HG03521 (cell line): ENCODE results near the gene DOLK.
"Not testable (repeated sequence)": the region's sequence is repeated elsewhere in the genome, so short reads cannot be mapped to it uniquely, and the experiment has no call there.

ENCODE experiments used
- ATAC-seq: cut with Tn5 transposase; IDR thresholded peaks from one replicate; pipeline ENCODE4 v1.9.1; 2021; ENCODE audit warnings: mild to moderate bottlenecking, moderate library complexity; ENCODE audit not compliant: unreplicated experiment

DOLK gene

DNA sequence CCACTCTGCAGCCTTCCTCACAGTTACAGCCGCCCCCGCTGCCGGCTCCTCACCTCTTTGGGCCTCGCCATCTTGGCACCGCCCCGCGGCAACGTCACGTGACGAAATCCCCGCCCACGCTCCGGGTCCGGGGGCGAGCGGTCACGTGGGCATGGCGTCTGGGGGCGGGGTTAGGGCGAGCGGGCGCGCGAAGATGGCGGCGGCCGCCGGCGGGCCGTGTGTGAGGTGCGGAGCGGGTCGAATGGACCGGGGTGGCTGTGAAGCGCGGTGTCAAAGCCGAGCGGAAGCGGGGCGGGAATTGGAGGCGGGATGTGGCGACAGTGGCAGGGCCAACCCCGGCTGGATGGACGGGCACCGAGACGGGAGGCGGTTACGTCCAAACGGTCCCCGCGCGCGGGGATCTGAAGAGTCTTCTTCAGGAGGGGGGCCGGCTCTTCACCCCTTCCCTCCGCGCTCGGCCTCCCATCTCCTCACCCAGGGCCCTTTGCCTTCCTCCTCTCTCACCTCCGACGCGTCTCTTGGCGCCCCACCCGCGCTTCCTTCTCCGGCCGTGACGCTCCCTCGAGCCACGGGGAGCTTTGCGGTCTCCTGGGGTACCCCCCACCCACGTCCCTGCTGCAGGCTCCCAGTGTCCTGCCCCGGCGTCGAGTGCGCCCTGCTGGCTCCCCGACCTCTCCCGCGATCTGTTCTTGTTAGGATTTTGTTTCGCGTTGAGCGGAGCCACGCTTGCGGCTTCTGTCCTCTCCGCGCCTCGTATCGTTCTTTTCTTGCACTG is at the start of gene DOLK, which contains the start of gene NUP188:
DOLK (minus strand) TSS at position 77 of the 775 bp plus-strand sequence. CDS start 300 bp downstream, outside the sequence.
NUP188 (plus strand) TSS at position 173 of the 775 bp plus-strand sequence; CDS start at position 194, 21 bp downstream.
- peak; percentile 83 for ATAC-seq

DNA sequence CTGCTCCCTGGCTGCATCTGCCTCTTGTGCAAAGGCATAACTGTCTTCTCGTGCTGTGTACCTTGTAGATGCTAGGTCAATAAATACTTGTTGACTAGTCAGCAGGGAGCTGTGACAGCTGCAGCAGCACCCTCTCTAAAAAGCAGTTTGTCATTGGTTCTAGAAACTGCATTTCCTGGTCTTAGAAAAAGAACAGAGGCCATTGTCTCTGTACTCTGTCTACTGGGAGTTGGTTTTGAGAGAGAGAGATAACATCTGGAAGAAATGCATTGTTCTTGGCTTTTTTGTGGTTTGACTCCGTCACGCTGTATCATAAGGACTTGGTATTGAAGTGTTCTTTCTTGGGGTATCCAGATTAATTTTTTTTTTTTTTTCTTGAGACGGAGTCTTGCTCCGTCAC is 48.4 kb upstream of the DOLK start:
- no peak for ATAC-seq

DNA sequence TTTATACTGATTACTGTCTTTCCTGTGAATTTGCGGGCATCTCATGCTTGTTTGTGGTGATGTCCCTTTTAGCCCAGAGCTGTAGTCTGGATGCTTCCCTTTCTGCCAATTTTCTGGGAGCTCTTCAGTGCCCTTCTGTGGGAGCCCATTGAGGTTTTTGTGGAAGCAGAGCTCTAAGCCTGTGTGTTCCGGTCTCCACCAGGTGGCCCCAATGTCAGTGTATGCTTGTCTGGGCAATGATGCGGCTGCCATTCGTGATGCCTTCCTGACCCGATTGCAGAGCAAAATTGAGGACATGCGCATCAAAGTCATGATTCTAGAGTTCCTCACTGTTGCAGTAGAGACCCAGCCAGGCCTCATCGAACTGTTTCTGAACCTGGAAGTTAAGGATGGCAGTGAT is 45.6 kb upstream of the DOLK start:
- no peak for ATAC-seq

DNA sequence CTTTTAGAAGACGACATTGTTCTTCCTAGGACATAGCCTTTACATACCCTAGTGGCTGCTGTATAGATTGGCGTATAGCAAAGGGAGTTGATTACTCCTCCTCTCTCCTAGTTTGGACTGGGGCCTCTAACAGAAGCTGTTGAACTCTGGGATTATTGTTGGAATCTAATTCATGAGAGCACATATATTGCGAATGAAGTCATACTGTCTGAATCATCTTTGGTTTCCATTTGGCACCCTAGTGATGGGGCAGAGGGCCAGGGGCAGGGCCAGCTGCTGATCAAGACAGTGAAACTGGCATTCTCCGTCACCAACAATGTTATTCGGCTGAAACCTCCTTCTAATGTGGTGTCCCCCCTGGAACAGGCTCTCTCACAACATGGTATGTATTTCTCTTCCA is 40.4 kb upstream of the DOLK start:
- no peak for ATAC-seq

DNA sequence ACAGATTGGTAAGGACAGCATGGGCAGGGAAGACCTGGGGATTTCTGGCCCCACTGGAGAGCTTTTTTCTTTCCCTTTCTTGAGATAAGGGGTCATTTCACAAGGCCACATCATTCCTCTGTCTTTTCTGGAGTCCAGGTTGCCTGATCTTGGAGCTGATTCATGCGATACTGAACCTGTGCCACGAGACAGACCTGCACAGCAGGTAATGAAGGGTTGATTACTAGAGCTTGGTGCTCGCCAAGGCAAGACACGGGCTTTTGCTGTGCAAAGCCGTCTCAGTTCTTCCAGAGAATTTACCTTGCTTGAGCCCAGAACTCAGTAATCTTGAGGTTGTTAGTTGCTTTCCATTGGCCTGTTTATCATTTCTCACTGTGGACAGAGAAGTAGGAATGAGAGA is 39.3 kb upstream of the DOLK start:
- ATAC-seq: no peak

DNA sequence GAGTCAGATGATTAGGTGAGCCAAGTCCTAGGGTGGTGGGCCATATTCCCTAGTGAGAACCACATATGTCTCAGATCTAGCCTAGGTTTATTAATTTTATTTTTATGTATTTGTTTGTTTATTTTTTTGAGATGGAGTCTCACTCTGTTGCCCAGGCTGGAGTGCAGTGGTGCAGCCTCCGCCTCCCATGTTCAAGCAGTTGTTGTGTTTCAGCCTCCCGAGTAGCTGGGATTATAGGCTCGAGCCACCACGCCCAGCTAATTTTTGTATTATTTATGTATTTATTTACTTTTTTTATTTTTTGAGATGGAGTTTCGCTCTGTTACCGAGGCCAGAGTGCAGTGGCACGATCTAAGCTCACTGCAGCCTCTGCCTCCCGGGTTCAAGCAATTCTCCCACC is 36.1 kb upstream of the DOLK start:
- no peak for ATAC-seq

DNA sequence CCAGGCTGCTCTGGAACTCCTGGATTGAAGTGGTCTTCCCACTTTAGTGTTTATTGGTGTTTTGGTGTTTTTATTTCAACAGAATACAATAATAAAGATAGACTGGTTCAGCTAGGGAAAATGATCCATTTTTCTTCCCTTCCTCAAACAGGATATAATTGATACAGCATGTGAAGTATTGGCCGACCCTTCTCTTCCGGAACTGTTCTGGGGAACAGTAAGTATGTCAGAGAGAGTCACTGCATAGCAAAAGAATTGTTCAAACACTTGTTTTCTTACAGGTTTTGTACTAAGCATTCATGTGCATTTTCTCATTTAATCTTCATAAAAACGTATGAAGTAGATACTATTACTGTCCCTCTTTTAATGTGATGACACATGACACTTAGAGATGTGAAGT is 31.7 kb upstream of the DOLK start:
- ATAC-seq: no peak

DNA sequence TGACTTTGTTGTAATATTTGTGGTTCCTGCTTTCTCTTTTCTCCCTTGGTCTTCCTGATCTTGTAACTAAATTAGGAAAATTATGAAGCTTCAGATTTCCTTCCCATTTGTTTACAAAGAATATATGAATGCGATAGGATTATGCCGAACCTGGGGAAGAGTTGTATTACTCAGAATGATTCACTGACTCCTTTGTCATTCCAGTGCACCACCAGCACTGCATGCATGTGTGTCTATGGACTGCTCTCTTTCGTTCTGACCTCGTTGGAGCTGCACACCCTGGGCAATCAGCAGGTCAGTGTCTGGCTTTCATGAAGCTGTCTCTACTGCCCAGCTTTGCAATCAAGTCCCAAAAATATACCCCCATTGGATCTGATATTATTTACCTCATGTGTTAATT is 25.6 kb upstream of the DOLK start:
- no peak for ATAC-seq

DNA sequence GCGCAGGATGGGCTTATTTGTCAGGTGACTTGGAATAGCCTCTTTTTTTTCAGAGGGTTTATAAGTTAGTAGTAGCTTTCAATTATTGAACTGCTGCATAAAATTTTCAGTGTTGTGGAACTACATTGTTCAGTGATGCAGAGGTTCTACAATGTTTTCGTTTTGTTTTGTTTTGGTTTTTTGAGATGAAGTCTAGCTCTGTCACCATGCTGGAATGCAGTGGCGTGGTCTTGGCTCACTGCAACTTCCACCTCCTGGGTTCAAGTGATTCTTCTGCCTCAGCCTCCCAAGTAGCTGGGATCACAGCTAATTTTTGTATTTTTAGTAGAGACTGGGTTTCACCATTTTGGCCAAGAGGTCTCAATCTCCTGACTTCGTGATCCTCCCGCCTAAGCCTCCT is 22.1 kb upstream of the DOLK start:
- ATAC-seq: no peak

DNA sequence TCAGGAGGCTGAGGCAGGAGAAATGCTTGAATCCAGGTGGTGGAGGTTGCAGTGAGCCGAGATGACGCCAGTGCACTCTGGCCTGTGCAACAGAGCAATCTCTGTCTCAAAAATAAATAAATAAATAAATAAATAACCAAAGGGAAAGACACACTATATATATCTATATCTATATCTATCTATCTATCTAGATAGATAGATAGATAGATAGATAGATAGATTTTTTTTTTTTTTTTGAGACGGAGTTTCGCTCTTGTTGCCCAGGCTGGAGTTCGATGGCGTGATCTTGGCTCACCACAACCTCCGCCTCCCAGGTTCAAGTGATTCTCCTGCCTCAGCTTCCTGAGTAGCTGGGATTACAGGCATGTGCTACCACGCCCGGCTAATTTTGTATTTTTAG is 14.0 kb upstream of the DOLK start:
- ATAC-seq: not testable (repeated sequence)

DNA sequence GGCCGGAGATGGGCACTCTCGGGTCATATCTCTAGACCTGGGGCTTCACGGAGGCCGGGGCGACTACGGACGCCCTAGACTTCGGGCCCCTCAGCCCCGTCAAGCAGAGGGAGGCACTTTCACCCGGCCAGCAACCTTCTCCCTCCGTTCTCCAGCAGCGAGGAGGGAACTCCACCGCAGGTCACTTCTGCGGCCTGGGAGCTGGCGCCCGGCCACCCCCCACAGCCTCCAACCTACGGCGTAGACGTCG is 201 bp downstream of the DOLK start:
- ATAC-seq: no peak

DNA sequence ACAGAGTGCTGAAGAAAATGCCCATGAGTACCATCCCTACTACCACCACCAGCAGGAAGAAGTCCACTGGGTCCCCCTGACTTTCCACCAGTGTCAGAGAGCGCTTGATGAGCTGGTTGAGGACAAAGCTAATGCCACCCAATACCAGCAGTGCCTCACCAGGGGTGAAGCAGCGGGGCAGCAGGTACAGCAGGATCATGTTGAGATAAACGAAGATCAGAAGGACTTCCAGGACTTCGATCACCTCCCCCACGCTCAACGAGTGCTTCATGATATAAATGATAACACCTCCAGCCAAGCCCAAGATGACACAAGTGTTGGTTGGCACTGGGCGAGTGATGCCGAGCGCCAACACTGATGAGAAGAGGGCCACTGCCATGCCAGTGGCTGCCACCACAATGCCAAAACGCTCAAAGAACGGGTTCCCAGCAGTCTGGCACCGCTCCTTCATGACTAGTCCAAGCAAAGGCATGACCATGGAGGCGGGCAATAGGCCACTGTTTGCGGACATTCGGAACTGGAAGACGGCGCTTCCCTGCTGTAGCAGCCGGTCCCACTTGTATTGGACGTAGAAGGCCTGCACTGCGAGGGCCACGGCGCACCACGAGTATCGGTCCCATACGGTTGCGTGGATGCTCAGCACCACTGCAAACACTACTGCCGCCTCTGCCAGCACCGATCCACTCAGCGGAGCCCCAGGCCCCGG is 679 bp downstream of the DOLK start:
- ATAC-seq: no peak

DNA sequence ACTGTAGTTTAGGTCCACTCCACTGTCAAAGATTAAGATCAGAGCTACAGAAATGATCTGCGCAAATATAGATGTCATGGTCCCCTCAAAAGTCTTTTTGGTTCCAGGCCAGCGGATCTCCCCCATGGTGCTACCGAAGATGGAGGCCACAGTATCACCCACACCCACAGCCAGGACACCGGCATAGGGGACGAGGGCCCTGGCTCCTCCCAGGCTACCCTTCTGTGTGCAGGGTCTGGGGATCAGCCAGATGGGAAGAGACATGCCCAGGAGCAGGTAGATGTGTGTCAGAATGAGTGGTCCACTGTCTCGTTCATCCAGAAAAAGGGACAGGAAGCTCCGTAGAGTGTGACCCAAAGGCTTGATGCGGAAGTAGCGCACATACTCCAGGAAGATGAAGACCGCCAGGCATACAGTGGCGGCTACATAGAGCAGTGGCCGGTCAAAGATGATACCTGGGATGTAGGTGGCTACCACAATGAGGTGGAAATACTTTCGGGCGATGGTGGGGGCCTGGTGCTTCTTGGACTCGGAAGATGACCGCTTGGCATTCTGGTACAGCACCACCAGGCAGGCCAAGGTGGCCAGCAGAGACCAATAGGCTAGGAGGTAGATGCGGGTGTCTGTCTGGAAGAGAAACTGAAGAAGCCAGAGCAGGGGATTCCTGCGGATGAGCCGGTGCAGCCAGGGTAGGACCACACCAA is 1.5 kb downstream of the DOLK start:
- ATAC-seq: no peak

DNA sequence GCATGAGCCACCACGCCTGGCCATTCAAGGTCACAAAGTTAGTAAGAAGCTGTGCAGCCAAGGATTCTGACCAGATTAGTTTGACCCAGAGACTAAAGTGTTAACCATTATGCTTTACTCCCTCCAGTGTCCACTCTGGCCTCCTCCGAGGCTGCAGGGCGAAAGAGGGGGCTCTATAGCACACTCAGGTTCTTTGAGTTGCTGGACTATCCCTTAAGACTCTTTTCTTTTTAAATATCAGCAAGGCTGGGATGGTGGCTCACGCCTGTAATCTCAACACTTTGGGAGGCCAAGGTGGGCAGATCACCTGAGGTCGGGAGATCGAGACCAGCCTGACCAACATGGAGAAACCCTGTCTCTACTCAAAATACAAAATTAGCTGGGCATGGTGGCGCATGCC is 2.4 kb downstream of the DOLK start:
- ATAC-seq: not testable (repeated sequence)

DNA sequence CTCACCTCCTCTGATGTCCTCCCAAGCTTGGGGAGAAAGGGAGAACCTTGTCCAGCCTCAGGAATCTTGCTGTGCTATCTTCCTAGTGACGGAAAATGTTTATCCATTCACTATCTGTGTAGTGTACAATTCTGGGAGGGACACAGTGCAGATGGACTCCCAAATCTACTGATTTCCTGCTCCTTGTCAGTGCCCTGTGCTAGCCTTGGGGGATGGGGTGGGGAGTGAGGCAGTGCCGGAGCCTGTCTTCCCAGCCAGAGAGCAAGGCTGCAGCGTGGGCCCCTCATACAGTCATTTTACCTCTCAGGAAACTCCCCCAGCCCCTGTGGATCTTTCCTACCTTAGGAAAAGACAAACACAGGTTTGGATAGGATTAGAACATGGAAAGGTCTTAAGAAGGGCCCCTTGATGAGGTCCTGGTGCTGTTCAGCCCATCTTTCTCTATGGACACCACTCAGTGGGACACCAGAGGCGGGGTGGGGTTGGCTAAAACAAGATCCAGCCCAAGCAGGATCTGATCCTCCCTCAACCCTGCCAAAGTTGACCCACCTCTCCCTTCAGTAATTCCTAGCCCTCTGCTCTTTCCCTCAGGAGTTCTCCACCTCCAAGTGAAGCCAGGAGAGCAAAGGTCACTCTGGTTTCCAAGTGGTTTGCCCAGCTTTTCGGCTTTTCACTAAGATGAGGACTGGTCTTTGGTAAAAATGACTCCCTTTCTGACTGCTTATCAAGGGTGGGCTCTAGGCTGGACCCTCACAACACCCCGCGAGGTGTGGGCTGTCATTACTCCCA is 3.4 kb downstream of the DOLK start:
- no peak for ATAC-seq

DNA sequence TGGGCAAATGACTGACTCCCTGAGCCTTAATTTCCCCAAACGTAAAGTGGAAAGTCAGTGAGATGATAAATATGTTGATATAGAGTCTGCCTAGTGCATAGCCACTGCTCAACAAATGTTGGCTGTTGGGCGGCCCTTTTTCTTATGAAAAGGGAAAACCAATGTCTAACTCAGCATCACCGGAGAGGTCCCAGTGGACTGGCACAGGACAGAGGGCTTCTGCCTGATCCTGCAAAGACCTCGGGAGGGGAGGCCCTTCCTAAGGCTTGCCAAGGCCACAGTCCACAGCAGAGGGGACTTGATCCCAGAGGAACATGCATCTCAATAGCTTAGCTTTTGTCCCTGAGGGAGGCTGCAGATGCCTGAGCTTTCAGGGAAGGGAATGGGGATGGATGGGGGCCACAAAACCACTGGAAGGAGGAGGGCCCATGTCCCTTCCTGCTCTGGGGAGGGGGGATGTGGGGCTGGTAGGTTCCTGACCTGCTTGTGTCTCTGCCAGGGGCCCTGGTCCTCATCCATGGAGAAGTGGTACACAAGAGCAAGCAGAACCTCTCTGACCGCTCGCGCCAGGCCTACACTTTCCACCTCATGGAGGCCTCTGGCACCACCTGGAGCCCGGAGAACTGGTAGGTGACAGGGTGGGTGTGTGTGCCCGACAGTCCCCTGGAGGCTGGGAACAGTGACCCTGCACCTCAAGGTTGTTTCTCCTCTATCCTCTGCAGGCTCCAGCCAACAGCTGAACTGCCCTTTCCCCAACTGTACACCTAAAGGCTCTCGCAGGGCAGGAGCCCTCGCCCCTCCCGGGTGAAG is 6.3 kb downstream of the DOLK start:
- no peak for ATAC-seq

DNA sequence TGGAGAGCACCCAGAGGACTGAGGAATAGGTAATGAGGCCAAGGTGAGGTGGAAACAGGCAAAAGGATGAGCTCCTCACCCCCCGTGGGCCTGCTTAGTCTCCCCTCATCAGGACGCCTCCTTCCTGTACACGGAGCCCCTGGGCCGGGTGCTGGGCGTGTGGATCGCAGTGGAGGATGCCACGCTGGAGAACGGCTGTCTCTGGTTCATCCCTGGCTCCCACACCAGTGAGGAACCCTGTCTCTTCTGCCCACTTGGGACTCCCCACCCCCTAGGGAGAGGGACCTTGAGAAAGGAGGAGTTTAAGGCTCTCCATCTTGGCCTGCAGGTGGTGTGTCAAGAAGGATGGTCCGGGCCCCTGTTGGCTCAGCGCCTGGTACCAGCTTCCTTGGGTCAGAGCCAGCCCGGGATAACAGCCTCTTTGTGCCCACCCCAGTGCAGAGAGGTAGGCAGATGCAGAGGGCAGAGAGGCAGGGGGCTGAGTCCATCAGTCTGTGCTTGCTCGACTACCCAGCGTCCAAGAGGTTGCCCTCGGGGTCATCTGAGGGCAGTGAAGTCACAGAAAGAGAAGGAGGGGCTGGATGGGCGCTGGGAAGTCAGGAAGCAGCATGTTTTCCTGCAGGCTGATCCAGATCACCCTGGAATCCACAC is 7.0 kb downstream of the DOLK start:
- ATAC-seq: no peak

DNA sequence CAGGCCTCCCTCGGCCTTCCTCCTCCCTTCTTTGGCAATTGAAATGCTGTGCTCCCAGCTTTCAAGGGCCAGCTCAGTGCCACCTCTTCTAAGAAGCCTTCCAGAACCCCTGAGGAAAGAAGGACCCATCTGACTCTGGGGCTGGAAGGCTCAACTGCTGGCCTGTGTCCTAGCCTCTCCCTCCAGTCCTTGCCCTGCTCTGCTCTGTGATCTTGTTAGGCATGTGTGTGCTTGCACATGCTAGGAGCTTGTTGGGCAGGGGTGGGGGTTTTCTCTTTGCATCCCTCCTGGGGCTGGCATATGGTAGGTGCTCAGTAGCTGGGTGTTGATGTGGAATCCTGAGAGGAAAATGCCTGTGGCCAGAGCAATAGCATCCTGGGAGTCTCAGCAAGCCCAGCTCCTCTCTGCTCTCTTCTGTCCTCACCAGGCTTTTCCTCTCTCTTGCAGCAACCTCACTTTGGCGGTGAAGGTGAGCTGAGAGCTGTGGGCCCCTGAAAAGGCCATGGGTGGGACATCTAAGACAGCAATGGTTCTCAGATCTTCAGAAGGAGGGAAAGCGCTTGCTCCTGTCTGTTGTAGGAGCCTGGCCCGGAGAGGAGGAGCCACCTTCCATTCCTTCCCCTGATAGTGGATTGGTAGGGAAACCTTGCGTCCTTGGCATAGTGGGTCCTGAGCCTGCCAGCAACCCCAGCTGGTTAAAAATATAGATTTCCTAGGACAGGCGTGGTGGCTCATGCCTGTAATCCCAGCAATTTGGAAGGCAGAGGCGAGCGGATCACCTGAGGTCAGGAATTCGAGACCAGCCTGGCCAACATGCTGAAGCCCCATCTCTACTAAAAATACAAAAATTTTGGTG is 9.9 kb downstream of the DOLK start:
- no peak for ATAC-seq
